ENCODE data around the gene EPS8L1.

DNA sequence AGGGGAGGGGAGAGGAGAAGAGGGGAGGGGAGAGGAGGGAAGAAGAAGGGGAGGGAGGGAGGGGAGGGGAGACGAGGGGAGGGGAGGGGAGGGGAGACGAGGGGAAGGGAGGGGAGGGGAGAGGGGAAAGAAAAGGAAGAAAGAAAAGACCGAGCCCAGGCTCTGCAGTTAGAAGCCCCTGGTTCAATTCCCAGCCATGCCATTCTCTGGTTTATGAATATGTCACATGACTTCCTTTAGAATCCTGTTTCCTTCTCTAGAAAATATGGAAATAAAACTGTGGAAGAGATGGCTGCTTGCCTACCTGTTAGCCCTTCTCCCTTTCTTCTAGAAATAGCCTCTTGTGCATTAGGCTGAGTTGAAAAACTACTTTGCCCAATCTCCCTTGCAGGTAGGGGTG, 59.1 kb downstream of the EPS8L1 start:
- TF ChIP-seq CEBPB (IDR thresholded peaks at IDR 0.05; ENCODE audit: low read depth), result no peak
- TF ChIP-seq EZH2phosphoT487 (IDR thresholded peaks at IDR 0.05; ENCODE audit: borderline replicate concordance), result no peak
- no peak for TF ChIP-seq FOSL1 (IDR thresholded peaks at IDR 0.05; ENCODE audit: low read depth)
- no peak for TF ChIP-seq POLR2AphosphoS5 (IDR thresholded peaks at IDR 0.05; ENCODE audit: low read depth, low read length)
- no peak for TF ChIP-seq POLR2A (IDR thresholded peaks at IDR 0.05; ENCODE audit: borderline replicate concordance, extremely low read depth, insufficient read depth, insufficient read length)
- TF ChIP-seq, protein P1, sequence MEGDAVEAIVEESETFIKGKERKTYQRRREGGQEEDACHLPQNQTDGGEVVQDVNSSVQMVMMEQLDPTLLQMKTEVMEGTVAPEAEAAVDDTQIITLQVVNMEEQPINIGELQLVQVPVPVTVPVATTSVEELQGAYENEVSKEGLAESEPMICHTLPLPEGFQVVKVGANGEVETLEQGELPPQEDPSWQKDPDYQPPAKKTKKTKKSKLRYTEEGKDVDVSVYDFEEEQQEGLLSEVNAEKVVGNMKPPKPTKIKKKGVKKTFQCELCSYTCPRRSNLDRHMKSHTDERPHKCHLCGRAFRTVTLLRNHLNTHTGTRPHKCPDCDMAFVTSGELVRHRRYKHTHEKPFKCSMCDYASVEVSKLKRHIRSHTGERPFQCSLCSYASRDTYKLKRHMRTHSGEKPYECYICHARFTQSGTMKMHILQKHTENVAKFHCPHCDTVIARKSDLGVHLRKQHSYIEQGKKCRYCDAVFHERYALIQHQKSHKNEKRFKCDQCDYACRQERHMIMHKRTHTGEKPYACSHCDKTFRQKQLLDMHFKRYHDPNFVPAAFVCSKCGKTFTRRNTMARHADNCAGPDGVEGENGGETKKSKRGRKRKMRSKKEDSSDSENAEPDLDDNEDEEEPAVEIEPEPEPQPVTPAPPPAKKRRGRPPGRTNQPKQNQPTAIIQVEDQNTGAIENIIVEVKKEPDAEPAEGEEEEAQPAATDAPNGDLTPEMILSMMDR (IDR thresholded peaks at IDR 0.05 in 2 of 3, conservative IDR thresholded peaks at IDR 0.05 in 1 of 3; ENCODE audit: borderline replicate concordance in 1 of 3, insufficient read depth in 1 of 3, low read depth in 2 of 3, low read length in 2 of 3), result no peak

Measured in HCT116 (cell line).